ENCODE data around the gene MGST2. TPM values are rescaled to one million over a fixed set of nuclear protein-coding genes. Genes with fewer than 3 reads are reported as not detected.

The MGST2 gene
- polyA plus RNA-seq, 6 donors from 2014 or later: 1.0 to 7.9 (median 2.9) TPM

- ATAC-seq (ENCODE audit: low read depth in 2 of 2): peak; percentile 88 to 91
- peak overlapping the region; percentile 69 to 92 (median 85) for H3K4me3 Mint-ChIP-seq
- H3K27ac Mint-ChIP-seq: peak overlapping the region; percentile 67 to 97 (median 91)
- no peaks in the 10 kb centered on the region for H3K36me3 Mint-ChIP-seq
- H3K27me3 Mint-ChIP-seq: peaks cover 6 to 34% (median 17%) of the 10 kb centered on the region in 3 donors
- H3K9me3 Mint-ChIP-seq: no peaks in the 10 kb centered on the region
- DNase-seq: peak; percentile 86
- H3K4me1 Mint-ChIP-seq: peaks cover 4 to 13% (median 12%) of the 10 kb centered on the region in 3 donors
Measured at GRCh38 chr4:139734875-139735380, 69.3 kb downstream of the MGST2 start.

GRCh38 chr4:139735381-139736273 lies 70.0 kb downstream of the MGST2 start:
- Mint-ChIP-seq H3K27me3 (peaks cover 6 to 33% (median 22%) of the 10 kb centered on the region in 3 donors), H3K4me3 (peak overlapping the region; percentile 69 to 92 (median 85)), H3K4me1 (peaks cover 4 to 16% (median 13%) of the 10 kb centered on the region in 3 donors), H3K36me3 (no peaks in the 10 kb centered on the region), H3K27ac (peak overlapping the region; percentile 85 to 97 (median 91)), H3K9me3 (no peaks in the 10 kb centered on the region)
- ATAC-seq (ENCODE audit: low read depth in 2 of 2) (peak; percentile 13 to 25), DNase-seq (peak; percentile 28)

- Mint-ChIP-seq H3K27me3 (peaks cover 6 to 33% (median 24%) of the 10 kb centered on the region in 3 donors), H3K36me3 (no peaks in the 10 kb centered on the region), H3K9me3 (no peaks in the 10 kb centered on the region), H3K27ac (peak overlapping the region; percentile 34 to 91 (median 86)), H3K4me3 (peak overlapping the region; percentile 20 to 85 (median 73)), H3K4me1 (peaks cover 4 to 17% (median 13%) of the 10 kb centered on the region in 3 donors)
- DNase-seq (no peak), ATAC-seq (ENCODE audit: low read depth in 2 of 2) (no peak)
Measured at GRCh38 chr4:139736274-139736660, 70.6 kb downstream of the MGST2 start.

GRCh38 chr4:139736661-139737060 lies 71.0 kb downstream of the MGST2 start:
- Mint-ChIP-seq H3K36me3 (no peaks in the 10 kb centered on the region), H3K4me3 (peak overlapping the region in 3 of 8 donors; percentile 24 to 85 (median 69)), H3K27me3 (peaks cover 6 to 33% (median 24%) of the 10 kb centered on the region in 3 donors), H3K4me1 (peaks cover 4 to 17% (median 13%) of the 10 kb centered on the region in 3 donors), H3K27ac (peak overlapping the region in 4 of 6 donors; percentile 34 to 91 (median 74)), H3K9me3 (no peaks in the 10 kb centered on the region)
- ATAC-seq (ENCODE audit: low read depth in 2 of 2) (no peak), DNase-seq (no peak)

- Mint-ChIP-seq H3K9me3 (no peaks in the 10 kb centered on the region), H3K36me3 (no peaks in the 10 kb centered on the region), H3K4me3 (no peak overlapping the region), H3K27me3 (peaks cover 0 to 20% (median 13%) of the 10 kb centered on the region in 3 donors), H3K27ac (no peak overlapping the region), H3K4me1 (peaks cover 4 to 17% (median 13%) of the 10 kb centered on the region in 3 donors)
- ATAC-seq (ENCODE audit: low read depth in 2 of 2) (no peak), DNase-seq (no peak)
Measured at GRCh38 chr4:139738846-139739613, 73.4 kb downstream of the MGST2 start.

- ATAC-seq (ENCODE audit: low read depth in 2 of 2) (no peak), DNase-seq (no peak)
- Mint-ChIP-seq H3K36me3 (no peaks in the 10 kb centered on the region), H3K4me3 (no peak overlapping the region), H3K9me3 (no peaks in the 10 kb centered on the region), H3K27ac (peak overlapping the region in 2 of 6 donors; percentile 14 to 15), H3K4me1 (peaks cover 0 to 6% (median 5%) of the 10 kb centered on the region in 3 donors), H3K27me3 (peaks cover 0 to 9% (median 7%) of the 10 kb centered on the region in 3 donors)
Measured at GRCh38 chr4:139740121-139740520, 74.5 kb downstream of the MGST2 start.

- ATAC-seq (ENCODE audit: low read depth in 2 of 2) (no peak), DNase-seq (no peak)
- Mint-ChIP-seq H3K27me3 (peaks cover 0 to 8% (median 7%) of the 10 kb centered on the region in 3 donors), H3K4me1 (peaks cover 0 to 5% (median 4%) of the 10 kb centered on the region in 3 donors), H3K4me3 (peak overlapping the region in 1 of 8 donors; percentile 42), H3K9me3 (no peaks in the 10 kb centered on the region), H3K27ac (peak overlapping the region in 1 of 6 donors; percentile 47), H3K36me3 (no peaks in the 10 kb centered on the region)
Measured at GRCh38 chr4:139740531-139741041, 75.0 kb downstream of the MGST2 start.

- H3K27me3 Mint-ChIP-seq: peaks cover 0 to 7% (median 0%) of the 10 kb centered on the region in 3 donors
- H3K9me3 Mint-ChIP-seq: no peaks in the 10 kb centered on the region
- H3K4me3 Mint-ChIP-seq: no peak overlapping the region
- H3K36me3 Mint-ChIP-seq: no peaks in the 10 kb centered on the region
- DNase-seq (no peak), ATAC-seq (ENCODE audit: low read depth in 2 of 2) (no peak)
- peak overlapping the region in 1 of 6 donors; percentile 10 for H3K27ac Mint-ChIP-seq
- peaks cover 0 to 5% (median 0%) of the 10 kb centered on the region in 3 donors for H3K4me1 Mint-ChIP-seq
Measured at GRCh38 chr4:139743027-139743426, 77.4 kb downstream of the MGST2 start.

- Mint-ChIP-seq H3K27ac (no peak overlapping the region), H3K36me3 (no peaks in the 10 kb centered on the region), H3K4me3 (no peak overlapping the region), H3K9me3 (no peaks in the 10 kb centered on the region), H3K27me3 (peaks cover 0 to 7% (median 0%) of the 10 kb centered on the region in 3 donors), H3K4me1 (peaks cover 0 to 5% (median 0%) of the 10 kb centered on the region in 3 donors)
- ATAC-seq (ENCODE audit: low read depth in 2 of 2) (no peak), DNase-seq (no peak)
Measured at GRCh38 chr4:139744232-139744631, 78.6 kb downstream of the MGST2 start.

GRCh38 chr4:139745111-139745639 lies 79.6 kb downstream of the MGST2 start:
- peaks cover 0 to 6% (median 0%) of the 10 kb centered on the region in 3 donors for H3K27me3 Mint-ChIP-seq
- H3K4me3 Mint-ChIP-seq: peak overlapping the region in 1 of 8 donors; percentile 14
- no peak overlapping the region for H3K27ac Mint-ChIP-seq
- H3K36me3 Mint-ChIP-seq: no peaks in the 10 kb centered on the region
- no peak for ATAC-seq (ENCODE audit: low read depth in 2 of 2)
- peaks cover 0 to 5% (median 0%) of the 10 kb centered on the region in 3 donors for H3K4me1 Mint-ChIP-seq
- H3K9me3 Mint-ChIP-seq: no peaks in the 10 kb centered on the region
- DNase-seq: no peak

GRCh38 chr4:139746431-139747171 lies 81.0 kb downstream of the MGST2 start:
- no peaks in the 10 kb centered on the region for H3K36me3 Mint-ChIP-seq

GRCh38 chr4:139749338-139749737 lies 83.7 kb downstream of the MGST2 start:
- Mint-ChIP-seq H3K27me3 (no peaks in the 10 kb centered on the region), H3K36me3 (no peaks in the 10 kb centered on the region), H3K9me3 (no peaks in the 10 kb centered on the region), H3K4me1 (no peaks in the 10 kb centered on the region), H3K27ac (no peak overlapping the region), H3K4me3 (no peak overlapping the region)
- ATAC-seq (ENCODE audit: low read depth in 2 of 2) (no peak), DNase-seq (no peak)

More at GRCh38 chr4:139746431-139747171, 81.0 kb downstream of the MGST2 start:
- ATAC-seq (ENCODE audit: low read depth in 2 of 2) (no peak), DNase-seq (no peak)
- Mint-ChIP-seq H3K27ac (peak overlapping the region in 3 of 6 donors; percentile 65 to 89 (median 80)), H3K4me1 (no peaks in the 10 kb centered on the region), H3K27me3 (no peaks in the 10 kb centered on the region), H3K4me3 (no peak overlapping the region), H3K9me3 (no peaks in the 10 kb centered on the region)

All from naive B cell (primary cell).